PFSK-1 (cell line): ENCODE results near the gene C1orf210.

Experiments used
- FOXP2 ChIP-seq: optimal IDR thresholded peaks from 2 replicates; pipeline ENCODE3; 2011; ENCODE audit warnings: borderline replicate concordance, control low read depth, inconsistent platforms; ENCODE audit not compliant: insufficient read depth; ENCODE audit errors: extremely low read length, extremely low read depth
- POLR2AphosphoS5 ChIP-seq: IDR thresholded peaks from 2 replicates; pipeline ENCODE4 v1.6.1; 2012; ENCODE audit warnings: low read depth, mild to moderate bottlenecking, control low read depth, low read length, moderate library complexity
- REST ChIP-seq, 2 experiments: IDR thresholded peaks; 2 replicates each; pipeline versions ENCODE4 v1.6.1 to v1.8.0; 2011 to 2012; ENCODE audit warnings: low read depth in 2 of 2, low read length in 2 of 2, control low read depth in 1 of 2, inconsistent platforms in 1 of 2, mild to moderate bottlenecking in 1 of 2, moderate library complexity in 1 of 2; ENCODE audit not compliant: insufficient read depth in 1 of 2
- SIN3A ChIP-seq: IDR thresholded peaks from 2 replicates; pipeline ENCODE4 v1.6.1; 2012; ENCODE audit warnings: mild to moderate bottlenecking, low read length, moderate library complexity, borderline replicate concordance; ENCODE audit not compliant: insufficient read depth
- TAF1 ChIP-seq: IDR thresholded peaks from 2 replicates; pipeline ENCODE4 v1.6.1; 2012; ENCODE audit warnings: low read length, control low read depth, borderline replicate concordance; ENCODE audit not compliant: insufficient read depth

Gene C1orf210

GRCh38 chr1:43232482-43232881 lies 52.9 kb downstream of the C1orf210 start:
- no peak for TF ChIP-seq REST (IDR thresholded peaks at IDR 0.05; ENCODE audit: insufficient read depth in 1 of 2, low read depth in 2 of 2, low read length in 2 of 2)
- TF ChIP-seq POLR2AphosphoS5, result no peak
- TF ChIP-seq SIN3A, result no peak
- TF ChIP-seq TAF1, result no peak
- TF ChIP-seq FOXP2, result no peak

GRCh38 chr1:43232074-43232473 lies 53.3 kb downstream of the C1orf210 start:
- TF ChIP-seq TAF1, result no peak
- TF ChIP-seq FOXP2, result no peak
- TF ChIP-seq REST (IDR thresholded peaks at IDR 0.05; ENCODE audit: insufficient read depth in 1 of 2, low read depth in 2 of 2, low read length in 2 of 2), result no peak
- no peak for TF ChIP-seq SIN3A
- no peak for TF ChIP-seq POLR2AphosphoS5
